ENCODE results near the gene LCN15. TPM values are rescaled to one million over a fixed set of nuclear protein-coding genes. Genes with fewer than 3 reads are reported as not detected.

LCN15 gene
- total and polyA plus RNA-seq, 2 experiments from 2014 or later, result 0.76 to 0.90 TPM

- Histone ChIP-seq H3F3A (replicated peaks; ENCODE audit: low read depth) (peaks cover 47% of the 10 kb centered on the region), H3K9me2 (ENCODE audit: insufficient read depth) (no peaks in the 10 kb centered on the region), H2AFZ (no peak overlapping the region), H3K27me3 (ENCODE audit: insufficient read depth) (no peaks in the 10 kb centered on the region), H4K20me1 (replicated peaks; ENCODE audit: insufficient read depth) (peaks cover 27% of the 10 kb centered on the region), H3K4me3 (no peak overlapping the region), H3K36me3 (ENCODE audit: insufficient read depth) (peaks cover 22% of the 10 kb centered on the region), H3K27ac (ENCODE audit: low read depth) (no peak overlapping the region), H3K79me2 (replicated peaks; ENCODE audit: insufficient read depth) (peaks cover 21% of the 10 kb centered on the region), H3K4me2 (no peak overlapping the region), H3K4me1 (ENCODE audit: insufficient read depth) (peaks cover 9% of the 10 kb centered on the region; the same call in 1 of the 2 replicates)
- Mint-ChIP-seq H3K9me3 (no peaks in the 10 kb centered on the region), H3K4me3 (no peak overlapping the region), H3K27me3 (ENCODE audit: insufficient read depth, low read depth, poor library complexity) (peaks cover 36% of the 10 kb centered on the region), H3K36me3 (ENCODE audit: low read depth) (peaks cover 46% of the 10 kb centered on the region), H3K4me1 (peaks cover 19% of the 10 kb centered on the region), H3K27ac (no peak overlapping the region)
- no peak; the same call in 2 of the 3 replicates for ATAC-seq
- no peak for DNase-seq (ENCODE audit: low spot score)
- TF ChIP-seq ZNF462 (CRISPR knock-in tag; IDR thresholded peaks at IDR 0.05), result no peak
- no peak for TF ChIP-seq REST (IDR thresholded peaks at IDR 0.05; ENCODE audit: unreplicated experiment)
- no peak for TF ChIP-seq EZH2phosphoT487 (IDR thresholded peaks at IDR 0.05; ENCODE audit: unreplicated experiment)
- no peak for TF ChIP-seq CTCF (conservative IDR thresholded peaks at IDR 0.05; ENCODE audit: low read depth in 2 of 2)
- TF ChIP-seq EZH2 (IDR thresholded peaks at IDR 0.05; ENCODE audit: low read depth, unreplicated experiment), result no peak
- no peak; the same call in none of the 2 replicates for TF ChIP-seq POLR2AphosphoS5 (IDR thresholded peaks at IDR 0.05; ENCODE audit: low read depth)
- TF ChIP-seq JUNB (IDR thresholded peaks at IDR 0.05; ENCODE audit: unreplicated experiment), result no peak
- no peak for TF ChIP-seq ZNF331 (CRISPR knock-in tag; IDR thresholded peaks at IDR 0.05; ENCODE audit: low read depth)
- no peak for TF ChIP-seq ETS1 (IDR thresholded peaks at IDR 0.05)
- no peak for TF ChIP-seq NANOG (IDR thresholded peaks at IDR 0.05; ENCODE audit: borderline replicate concordance)
- no peak for TF ChIP-seq CREB1 (CRISPR knock-in tag; IDR thresholded peaks at IDR 0.05; ENCODE audit: low read depth)
- no peak for TF ChIP-seq ZNF114 (CRISPR knock-in tag; IDR thresholded peaks at IDR 0.05)
Observed at GRCh38 chr9:136722093-136722968, 42.0 kb downstream of the LCN15 start.
